ENCODE data around the gene GRAMD2B.

The GRAMD2B gene

GRCh38 chr5:126483156-126483555, 59.9 kb downstream of the GRAMD2B start:
- no peak for DNase-seq

- DNase-seq = no peak
Measured at GRCh38 chr5:126484253-126484652, 61.0 kb downstream of the GRAMD2B start.

GRCh38 chr5:126486332-126486731, 63.1 kb downstream of the GRAMD2B start:
- DNase-seq = no peak

- no peak for DNase-seq
Measured at GRCh38 chr5:126487596-126487995, 64.4 kb downstream of the GRAMD2B start.

GRCh38 chr5:126488443-126489065, 65.3 kb downstream of the GRAMD2B start:
- no peak for DNase-seq

- DNase-seq = no peak
Measured at GRCh38 chr5:126490167-126490940, 67.1 kb downstream of the GRAMD2B start.

GRCh38 chr5:126492939-126493338, 69.7 kb downstream of the GRAMD2B start:
- no peak for DNase-seq

- DNase-seq = no peak
Measured at GRCh38 chr5:126494393-126494792, 71.2 kb downstream of the GRAMD2B start.

GRCh38 chr5:126497506-126497905, 74.3 kb downstream of the GRAMD2B start:
- DNase-seq = no peak

GRCh38 chr5:126499278-126499677, 76.1 kb downstream of the GRAMD2B start:
- no peak for DNase-seq

GRCh38 chr5:126499853-126500342, 76.7 kb downstream of the GRAMD2B start:
- no peak for DNase-seq

- DNase-seq = no peak
Measured at GRCh38 chr5:126501448-126501847, 78.2 kb downstream of the GRAMD2B start.

- no peak for DNase-seq
Measured at GRCh38 chr5:126503602-126504104, 80.4 kb downstream of the GRAMD2B start.

GRCh38 chr5:126506079-126506478, 82.9 kb downstream of the GRAMD2B start:
- DNase-seq = no peak

GRCh38 chr5:126508251-126508961, 85.2 kb downstream of the GRAMD2B start:
- DNase-seq = no peak

- no peak for DNase-seq
Measured at GRCh38 chr5:126508962-126509279, 85.7 kb downstream of the GRAMD2B start.

- DNase-seq = no peak
Measured at GRCh38 chr5:126509339-126509738, 86.1 kb downstream of the GRAMD2B start.

GRCh38 chr5:126511961-126512360, 88.8 kb downstream of the GRAMD2B start:
- DNase-seq = no peak

GRCh38 chr5:126512451-126512850, 89.2 kb downstream of the GRAMD2B start:
- no peak for DNase-seq

GRCh38 chr5:126513302-126513701, 90.1 kb downstream of the GRAMD2B start:
- no peak for DNase-seq

- DNase-seq = no peak
Measured at GRCh38 chr5:126513703-126514102, 90.5 kb downstream of the GRAMD2B start.

- DNase-seq = no peak
Measured at GRCh38 chr5:126514131-126514557, 90.9 kb downstream of the GRAMD2B start.

- no peak for DNase-seq
Measured at GRCh38 chr5:126514558-126515141, 91.4 kb downstream of the GRAMD2B start.

Measured in cerebellar nuclear complex (tissue), 1 donor.